Type B pancreatic cell (in vitro differentiated cells): ENCODE data around the gene SLC17A7. TPM values are rescaled to one million over a fixed set of nuclear protein-coding genes. Genes with fewer than 3 reads are reported as not detected.
A peak's percentile ranks its signal among the peaks of the same experiment; 100 is the strongest.

ENCODE experiments used
- DNase-seq: peaks from one replicate; pipeline ENCODE4 v3.0.0; 2021; ENCODE audit warnings: mixed read lengths; ENCODE audit not compliant: unreplicated experiment; ENCODE audit errors: extremely low spot score
- H3K27ac Mint-ChIP-seq: 2 replicates; pipeline ENCODE4 v1.8.0; 2021; ENCODE audit warnings: mild to moderate bottlenecking, mixed read lengths
- H3K27me3 Mint-ChIP-seq: 2 replicates; pipeline ENCODE4 v1.8.0; 2021; ENCODE audit warnings: mixed read lengths
- H3K36me3 Mint-ChIP-seq: 2 replicates; pipeline ENCODE4 v1.8.0; 2021; ENCODE audit warnings: mixed read lengths
- H3K4me1 Mint-ChIP-seq: one replicate; pipeline ENCODE4 v1.8.0; 2021; ENCODE audit warnings: mixed read lengths; ENCODE audit not compliant: unreplicated experiment
- H3K4me3 Mint-ChIP-seq: 2 replicates; pipeline ENCODE4 v1.8.0; 2021; ENCODE audit warnings: mild to moderate bottlenecking, mixed read lengths
- H3K9me3 Mint-ChIP-seq: 2 replicates; pipeline ENCODE4 v1.8.0; 2021; ENCODE audit warnings: mixed read lengths
- CTCF ChIP-seq: fragments of 200-600 bp; sonication (generic); conservative IDR thresholded peaks from 2 replicates; pipeline ENCODE4 v1.5.0; 2021; ENCODE audit warnings: antibody characterized with exemption, mild to moderate bottlenecking
- total RNA-seq: library from RNA; stranded (reverse); gene quantifications from 2 replicates; pipeline ENCODE4 v1.2.1, GENCODE V29; 2021; ENCODE audit warnings: low replicate concordance

Gene SLC17A7
- total RNA-seq, 1 donor from 2014 or later, result 0.19 TPM

- H3K4me3 Mint-ChIP-seq, result no peak overlapping the region
- DNase-seq, result no peak
- H3K36me3 Mint-ChIP-seq, result no peaks in the 10 kb centered on the region
- peaks cover 25% of the 10 kb centered on the region for H3K4me1 Mint-ChIP-seq
- peaks cover 10% of the 10 kb centered on the region for H3K27me3 Mint-ChIP-seq
- no peak overlapping the region for H3K27ac Mint-ChIP-seq
- no peak for TF ChIP-seq CTCF
- H3K9me3 Mint-ChIP-seq, result no peaks in the 10 kb centered on the region
These were observed 41.3 kb downstream of the SLC17A7 start for GRCh38 chr19:49400029-49400428.

- H3K36me3 Mint-ChIP-seq, result no peaks in the 10 kb centered on the region
- DNase-seq, result no peak
- no peaks in the 10 kb centered on the region for H3K9me3 Mint-ChIP-seq
- peaks cover 15% of the 10 kb centered on the region for H3K27me3 Mint-ChIP-seq
- H3K4me1 Mint-ChIP-seq, result peaks cover 22% of the 10 kb centered on the region
- no peak for TF ChIP-seq CTCF
- no peak overlapping the region for H3K27ac Mint-ChIP-seq
- no peak overlapping the region for H3K4me3 Mint-ChIP-seq
These were observed 42.4 kb downstream of the SLC17A7 start for GRCh38 chr19:49398931-49399330.

GRCh38 chr19:49398001-49398615 is 43.2 kb downstream of the SLC17A7 start:
- no peak for TF ChIP-seq CTCF
- Mint-ChIP-seq H3K4me1 (peaks cover 15% of the 10 kb centered on the region), H3K9me3 (no peaks in the 10 kb centered on the region), H3K36me3 (no peaks in the 10 kb centered on the region), H3K4me3 (no peak overlapping the region), H3K27me3 (peaks cover 15% of the 10 kb centered on the region), H3K27ac (peak overlapping the region; percentile 56)
- no peak for DNase-seq

- Mint-ChIP-seq H3K4me3 (no peak overlapping the region), H3K4me1 (peaks cover 18% of the 10 kb centered on the region), H3K36me3 (no peaks in the 10 kb centered on the region), H3K27me3 (peaks cover 18% of the 10 kb centered on the region), H3K9me3 (no peaks in the 10 kb centered on the region), H3K27ac (no peak overlapping the region)
- TF ChIP-seq CTCF, result no peak
- DNase-seq, result no peak
These were observed 44.4 kb downstream of the SLC17A7 start for GRCh38 chr19:49396738-49397505.

GRCh38 chr19:49395581-49396407 is 45.5 kb downstream of the SLC17A7 start:
- Mint-ChIP-seq H3K9me3 (no peaks in the 10 kb centered on the region), H3K27ac (no peak overlapping the region), H3K4me1 (peaks cover 15% of the 10 kb centered on the region), H3K36me3 (no peaks in the 10 kb centered on the region), H3K4me3 (no peak overlapping the region), H3K27me3 (peaks cover 22% of the 10 kb centered on the region)
- no peak for DNase-seq
- no peak for TF ChIP-seq CTCF
